ENCODE results near the gene NPAS3.

GRCh38 chr14:33469898-33470297 is 531.2 kb downstream of the NPAS3 start:
- TF ChIP-seq, protein P1, sequence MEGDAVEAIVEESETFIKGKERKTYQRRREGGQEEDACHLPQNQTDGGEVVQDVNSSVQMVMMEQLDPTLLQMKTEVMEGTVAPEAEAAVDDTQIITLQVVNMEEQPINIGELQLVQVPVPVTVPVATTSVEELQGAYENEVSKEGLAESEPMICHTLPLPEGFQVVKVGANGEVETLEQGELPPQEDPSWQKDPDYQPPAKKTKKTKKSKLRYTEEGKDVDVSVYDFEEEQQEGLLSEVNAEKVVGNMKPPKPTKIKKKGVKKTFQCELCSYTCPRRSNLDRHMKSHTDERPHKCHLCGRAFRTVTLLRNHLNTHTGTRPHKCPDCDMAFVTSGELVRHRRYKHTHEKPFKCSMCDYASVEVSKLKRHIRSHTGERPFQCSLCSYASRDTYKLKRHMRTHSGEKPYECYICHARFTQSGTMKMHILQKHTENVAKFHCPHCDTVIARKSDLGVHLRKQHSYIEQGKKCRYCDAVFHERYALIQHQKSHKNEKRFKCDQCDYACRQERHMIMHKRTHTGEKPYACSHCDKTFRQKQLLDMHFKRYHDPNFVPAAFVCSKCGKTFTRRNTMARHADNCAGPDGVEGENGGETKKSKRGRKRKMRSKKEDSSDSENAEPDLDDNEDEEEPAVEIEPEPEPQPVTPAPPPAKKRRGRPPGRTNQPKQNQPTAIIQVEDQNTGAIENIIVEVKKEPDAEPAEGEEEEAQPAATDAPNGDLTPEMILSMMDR (IDR thresholded peaks at IDR 0.05): no peak
- TF ChIP-seq POLR2A (IDR thresholded peaks at IDR 0.05): no peak
